HG03342 (cell line): Measurements from ENCODE around the gene GSK3B.
A peak's percentile ranks its signal among the peaks of the same experiment; 100 is the strongest.

ENCODE experiments used
- ATAC-seq: cut with Tn5 transposase; IDR thresholded peaks from one replicate; pipeline ENCODE4 v1.9.1; 2021; ENCODE audit warnings: mild to moderate bottlenecking, moderate library complexity; ENCODE audit not compliant: unreplicated experiment

GSK3B gene

GRCh38 chr3:119792270-119792669 is 302.0 kb downstream of the GSK3B start:
- no peak for ATAC-seq

GRCh38 chr3:119790369-119790768 is 303.9 kb downstream of the GSK3B start:
- ATAC-seq: no peak

GRCh38 chr3:119786409-119786808 is 307.8 kb downstream of the GSK3B start:
- no peak for ATAC-seq

DNA sequence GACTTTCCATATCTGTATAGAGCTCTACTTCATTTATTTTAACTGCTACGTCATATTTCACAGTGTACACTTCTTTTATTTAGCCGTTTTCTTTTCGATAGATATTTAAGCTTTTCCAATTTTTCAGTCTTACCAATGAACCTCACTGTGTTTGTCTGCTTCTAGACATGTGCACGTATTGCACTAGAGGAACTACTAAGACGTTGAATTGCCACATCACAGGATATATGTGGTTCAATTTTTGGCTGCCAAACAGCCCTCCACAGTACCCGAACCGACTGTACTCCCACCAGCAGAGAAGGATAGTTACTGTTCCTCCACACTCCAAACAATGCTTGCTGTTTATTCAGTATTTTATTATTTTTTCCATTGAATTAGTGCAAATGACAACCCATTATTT is 310.4 kb downstream of the GSK3B start:
- no peak for ATAC-seq

DNA sequence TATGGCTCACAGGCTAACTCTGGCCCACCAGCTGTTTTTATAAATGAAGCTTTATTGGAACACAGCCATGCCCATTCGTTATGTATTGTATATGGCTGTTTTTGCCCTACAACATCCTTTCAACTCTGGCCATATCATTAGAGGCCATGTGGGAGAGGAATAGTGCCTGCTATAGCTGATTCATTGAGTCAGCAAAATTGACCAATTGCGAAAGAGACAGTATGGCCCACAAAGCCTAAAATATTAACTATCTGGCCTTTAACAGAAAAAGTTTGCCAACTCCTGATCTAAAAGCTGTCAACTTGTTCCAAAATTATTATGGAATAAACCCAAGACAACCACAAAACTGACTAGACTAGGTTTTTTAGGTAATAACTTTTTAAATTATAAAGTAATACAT is 311.0 kb downstream of the GSK3B start:
- no peak for ATAC-seq

GRCh38 chr3:119782460-119782859 is 311.8 kb downstream of the GSK3B start:
- ATAC-seq: no peak

DNA sequence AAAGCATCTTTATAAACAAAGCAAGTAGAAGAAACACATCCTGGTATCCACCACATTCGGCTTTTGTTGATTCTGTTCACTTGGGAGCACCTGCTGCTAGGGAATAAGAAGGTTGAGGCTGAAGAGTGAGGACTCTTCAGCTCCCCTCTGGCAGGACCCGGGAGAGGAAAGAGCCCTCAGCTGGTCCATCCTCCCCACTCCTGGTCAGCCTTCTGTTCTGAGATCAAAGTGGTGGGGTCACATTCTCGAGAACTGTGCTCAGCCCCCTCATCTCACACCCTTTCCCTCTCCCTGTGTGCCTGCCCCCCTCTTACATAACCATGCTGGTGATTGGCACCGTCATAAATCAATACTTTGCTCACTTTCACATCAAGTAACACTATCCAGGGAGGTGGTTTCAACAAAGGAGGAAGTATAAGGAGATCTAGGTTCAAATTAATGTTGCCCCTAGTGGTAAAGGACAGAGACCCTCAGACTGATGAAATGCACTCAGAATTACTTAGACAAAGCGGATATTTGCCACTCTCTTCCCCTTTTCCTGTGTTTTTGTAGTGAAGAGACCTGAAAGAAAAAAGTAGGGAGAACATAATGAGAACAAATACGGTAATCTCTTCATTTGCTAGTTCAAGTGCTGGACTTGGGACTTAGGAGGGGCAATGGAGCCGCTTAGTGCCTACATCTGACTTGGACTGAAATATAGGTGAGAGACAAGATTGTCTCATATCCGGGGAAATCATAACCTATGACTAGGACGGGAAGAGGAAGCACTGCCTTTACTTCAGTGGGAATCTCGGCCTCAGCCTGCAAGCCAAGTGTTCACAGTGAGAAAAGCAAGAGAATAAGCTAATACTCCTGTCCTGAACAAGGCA is 312.7 kb downstream of the GSK3B start, which contains the start of gene NR1I2:
NR1I2 (plus strand) TSS at position 772 of the 869 bp plus-strand sequence.
- ATAC-seq: no peak

DNA sequence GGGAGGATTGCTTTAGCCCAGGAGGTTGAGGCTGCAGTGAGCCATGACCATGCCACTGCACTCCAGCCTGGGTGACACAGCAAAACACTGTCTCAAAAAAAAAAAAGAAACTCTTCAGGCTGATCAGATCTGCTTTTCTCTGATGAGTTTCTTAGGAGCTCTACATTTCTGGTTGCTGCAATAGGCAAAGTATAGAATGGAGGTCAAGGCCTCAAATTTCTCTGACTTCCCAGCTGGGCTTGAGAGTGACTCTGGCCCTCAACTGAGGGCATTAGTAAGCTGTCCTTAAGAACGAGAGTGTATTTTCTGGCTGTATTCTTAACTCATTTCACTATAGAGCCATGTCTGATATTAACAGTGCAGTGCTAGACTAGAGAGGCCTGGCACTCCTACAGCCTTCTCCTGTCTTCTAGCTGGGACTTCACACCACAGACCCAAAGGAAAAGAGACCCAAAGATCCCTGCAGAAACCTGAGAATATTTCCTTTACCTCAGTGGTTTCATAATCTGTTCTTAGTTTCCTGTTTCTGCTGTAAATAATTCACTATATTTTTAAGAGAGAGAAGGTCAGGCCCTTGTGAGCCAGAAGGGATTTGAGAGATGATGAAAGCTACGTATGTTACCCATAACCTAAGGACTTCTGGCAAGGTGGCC is 314.4 kb downstream of the GSK3B start:
- ATAC-seq: peak; percentile 81

DNA sequence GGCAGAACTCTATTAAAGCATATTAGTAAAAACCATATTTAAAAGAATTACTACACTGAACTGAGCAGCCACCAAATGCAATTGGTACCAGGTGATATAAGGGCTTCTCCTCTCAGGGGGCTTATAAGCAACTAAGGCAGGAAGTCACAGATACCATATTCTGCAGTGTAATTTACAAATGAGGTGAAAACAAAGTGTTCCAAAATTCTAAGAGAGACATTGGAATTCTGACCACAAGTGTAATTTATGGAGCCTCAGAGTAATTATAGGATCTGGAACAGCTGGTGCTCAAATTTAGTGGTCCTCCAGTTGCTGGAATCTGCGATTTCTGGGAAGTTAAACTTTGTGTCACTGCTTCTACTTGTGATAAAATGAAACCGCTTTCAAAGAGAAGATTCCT is 315.4 kb downstream of the GSK3B start:
- no peak for ATAC-seq

GRCh38 chr3:119778176-119778575 is 316.1 kb downstream of the GSK3B start:
- no peak for ATAC-seq

DNA sequence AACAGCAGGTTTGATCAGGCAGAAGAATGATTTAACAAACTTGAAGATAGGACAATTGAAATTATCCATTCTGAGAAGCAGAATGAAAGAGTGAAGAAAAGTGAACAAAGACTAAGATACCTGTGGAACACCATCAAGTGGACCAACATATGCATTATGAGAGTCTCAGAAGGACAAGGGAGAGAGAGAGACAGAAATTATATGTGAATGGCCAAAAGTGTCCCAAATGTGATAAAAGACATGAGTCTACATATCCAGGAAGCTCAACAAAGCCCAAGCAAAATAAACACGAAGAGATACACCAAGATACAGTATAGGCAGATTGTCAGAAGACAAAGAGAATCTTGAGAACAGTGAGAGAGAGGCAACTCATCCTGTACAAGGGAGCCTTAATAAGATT is 317.9 kb downstream of the GSK3B start:
- ATAC-seq: no peak

DNA sequence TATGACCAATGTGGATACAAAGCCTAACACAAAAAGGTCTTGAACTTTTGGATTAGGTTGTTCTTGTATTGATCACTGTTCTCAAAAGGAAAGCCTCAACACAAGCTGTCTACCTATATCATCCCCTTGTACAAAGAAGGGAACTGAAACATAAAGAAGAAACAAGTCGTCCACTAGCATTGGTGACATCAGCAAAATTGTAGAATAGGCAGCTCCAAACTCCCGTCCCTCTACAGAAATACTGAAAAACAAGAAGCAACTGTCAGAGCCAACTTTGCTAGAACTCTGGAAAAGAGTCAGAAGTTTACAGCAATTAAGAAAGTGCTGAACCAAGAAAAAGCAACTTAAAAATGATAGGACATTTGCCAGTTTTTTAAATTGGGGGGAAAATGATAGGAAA is 319.8 kb downstream of the GSK3B start:
- ATAC-seq: peak; percentile 73
